ENCODE measurements around the gene MINK1. TPM values are rescaled to one million over a fixed set of nuclear protein-coding genes. Genes with fewer than 3 reads are reported as not detected.

The MINK1 gene
- total RNA-seq, 2 experiments from 2014 or later, result 50.8 to 51.5 TPM

DNA sequence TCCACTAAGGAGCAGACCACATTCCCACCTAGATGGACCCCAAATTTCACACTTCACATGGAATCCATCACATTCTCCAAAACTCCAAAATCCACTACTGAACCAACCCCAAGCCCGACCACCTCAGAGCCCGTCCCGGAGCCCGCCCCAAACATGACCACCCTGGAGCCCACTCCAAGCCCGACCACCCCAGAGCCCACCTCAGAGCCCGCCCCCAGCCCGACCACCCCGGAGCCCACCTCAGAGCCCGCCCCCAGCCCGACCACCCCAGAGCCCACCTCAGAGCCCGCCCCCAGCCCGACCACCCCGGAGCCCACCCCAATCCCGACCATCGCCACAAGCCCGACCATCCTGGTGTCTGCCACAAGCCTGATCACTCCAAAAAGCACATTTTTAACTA lies 100.5 kb downstream of the MINK1 start:
- ChIA-PET POLR2A (interaction anchor here (1.1 to 1.6 kb wide), 4 partner anchors 9 to 34 kb away, joined by 3 to 5 read pairs (median 4); partner anchors contain the start of genes PFN1 and SPAG7), CTCF (interaction anchor here (1.3 kb wide), 2 partner anchors 25 to 30 kb away, joined by 6 read pairs; partner anchors contain the start of gene CHRNE)
- intact Hi-C loops (cut with micrococcal nuclease), result no loop called here
- ATAC-seq (no peak), DNase-seq (no peak)
- no peaks in the 10 kb centered on the region for H3K9me3 Mint-ChIP-seq
- no peak overlapping the region for H3K4me3 Mint-ChIP-seq
- TF ChIP-seq, protein P1, sequence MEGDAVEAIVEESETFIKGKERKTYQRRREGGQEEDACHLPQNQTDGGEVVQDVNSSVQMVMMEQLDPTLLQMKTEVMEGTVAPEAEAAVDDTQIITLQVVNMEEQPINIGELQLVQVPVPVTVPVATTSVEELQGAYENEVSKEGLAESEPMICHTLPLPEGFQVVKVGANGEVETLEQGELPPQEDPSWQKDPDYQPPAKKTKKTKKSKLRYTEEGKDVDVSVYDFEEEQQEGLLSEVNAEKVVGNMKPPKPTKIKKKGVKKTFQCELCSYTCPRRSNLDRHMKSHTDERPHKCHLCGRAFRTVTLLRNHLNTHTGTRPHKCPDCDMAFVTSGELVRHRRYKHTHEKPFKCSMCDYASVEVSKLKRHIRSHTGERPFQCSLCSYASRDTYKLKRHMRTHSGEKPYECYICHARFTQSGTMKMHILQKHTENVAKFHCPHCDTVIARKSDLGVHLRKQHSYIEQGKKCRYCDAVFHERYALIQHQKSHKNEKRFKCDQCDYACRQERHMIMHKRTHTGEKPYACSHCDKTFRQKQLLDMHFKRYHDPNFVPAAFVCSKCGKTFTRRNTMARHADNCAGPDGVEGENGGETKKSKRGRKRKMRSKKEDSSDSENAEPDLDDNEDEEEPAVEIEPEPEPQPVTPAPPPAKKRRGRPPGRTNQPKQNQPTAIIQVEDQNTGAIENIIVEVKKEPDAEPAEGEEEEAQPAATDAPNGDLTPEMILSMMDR (IDR thresholded peaks at IDR 0.05), result no peak
- no peaks in the 10 kb centered on the region for H3K27me3 Mint-ChIP-seq
- peaks cover 31% of the 10 kb centered on the region for H3K4me1 Mint-ChIP-seq (ENCODE audit: low read depth)
- peaks cover 40% of the 10 kb centered on the region for H3K36me3 Mint-ChIP-seq (ENCODE audit: low read depth)
- no peak overlapping the region for H3K27ac Mint-ChIP-seq

DNA sequence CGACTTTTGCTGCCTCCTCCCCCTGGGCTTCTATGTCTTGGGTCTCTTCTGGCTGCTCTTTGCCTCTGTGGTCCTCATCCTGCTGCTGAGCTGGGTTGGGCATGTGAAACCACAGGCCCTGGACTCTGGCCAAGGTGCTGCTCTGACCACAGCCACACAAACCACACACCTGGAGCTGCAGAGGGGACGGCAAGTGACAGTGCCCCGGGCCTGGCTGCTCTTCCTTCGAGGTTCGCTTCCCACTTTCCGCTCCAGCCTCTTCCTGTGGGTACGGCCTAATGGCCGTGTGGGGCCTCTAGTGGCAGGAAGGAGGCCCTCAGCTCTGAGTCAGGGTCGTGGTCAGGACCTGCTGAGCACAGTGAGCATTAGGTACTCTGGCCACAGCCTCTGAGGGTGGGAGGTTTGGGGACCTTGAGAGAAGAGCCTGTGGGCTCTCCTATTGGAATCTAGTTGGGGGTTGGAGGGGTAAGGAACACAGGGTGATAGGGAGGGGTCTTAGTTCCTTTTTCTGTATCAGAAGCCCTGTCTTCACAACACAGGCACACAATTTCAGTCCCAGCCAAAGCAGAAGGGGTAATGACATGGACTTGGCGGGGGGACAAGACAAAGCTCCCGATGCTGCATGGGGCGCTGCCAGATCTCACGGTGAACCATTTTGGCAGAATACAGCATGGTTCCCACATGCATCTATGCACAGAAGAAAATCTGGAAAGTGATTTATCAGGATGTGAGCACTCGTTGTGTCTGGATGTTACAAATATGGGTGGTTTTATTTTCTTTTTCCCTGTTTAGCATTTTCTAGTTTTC lies 101.2 kb downstream of the MINK1 start:
- H3K4me3 Mint-ChIP-seq, result no peak overlapping the region

DNA sequence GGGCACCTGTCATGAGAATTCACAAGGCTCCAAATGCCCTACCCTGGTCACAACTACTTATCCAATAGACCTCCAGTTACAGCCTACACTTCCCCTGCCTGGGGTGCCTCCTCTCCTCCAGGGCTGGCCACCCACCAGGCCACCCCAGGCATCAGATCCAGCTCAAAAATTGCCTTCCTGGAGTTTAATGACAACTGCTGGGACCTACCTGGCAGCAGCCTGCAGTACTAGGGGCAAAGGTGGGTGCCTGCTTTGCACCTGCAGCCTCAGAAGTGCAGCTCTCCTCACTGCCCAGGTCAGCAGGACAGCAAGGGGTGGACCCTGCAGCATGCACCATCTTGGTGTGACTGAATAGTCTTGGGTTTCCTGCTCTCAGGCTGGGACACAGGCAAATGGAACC lies 102.5 kb downstream of the MINK1 start:
- DNase-seq, result no peak
- no peak overlapping the region for H3K4me3 Mint-ChIP-seq
- intact Hi-C loops (cut with micrococcal nuclease), result no loop called here
- H3K27ac Mint-ChIP-seq, result no peak overlapping the region
- ChIA-PET POLR2A (interaction anchor here (1.5 to 5.8 kb wide), 3 partner anchors 10 to 16 kb away, joined by 5 to 19 read pairs (median 9); no protein-coding TSS in a partner anchor), CTCF (interaction anchor here (1.4 kb wide), 1 partner anchor 12 kb away, joined by 3 read pairs; no protein-coding TSS in a partner anchor)
- H3K9me3 Mint-ChIP-seq, result no peaks in the 10 kb centered on the region
- no peaks in the 10 kb centered on the region for H3K27me3 Mint-ChIP-seq
- peaks cover 33% of the 10 kb centered on the region for H3K4me1 Mint-ChIP-seq (ENCODE audit: low read depth)
- TF ChIP-seq, protein P1 (IDR thresholded peaks at IDR 0.05), result no peak
- ATAC-seq, result no peak
- H3K36me3 Mint-ChIP-seq (ENCODE audit: low read depth), result peaks cover 46% of the 10 kb centered on the region

More for the DNA sequence above, 101.2 kb downstream of the MINK1 start:
- CTCF ChIA-PET, result interaction anchor here (1.3 to 1.4 kb wide), 3 partner anchors 11 to 31 kb away, joined by 3 to 6 read pairs (median 6); partner anchors contain the start of gene CHRNE
- peak; percentile 48 for ATAC-seq
- no peaks in the 10 kb centered on the region for H3K27me3 Mint-ChIP-seq
- intact Hi-C loops (cut with micrococcal nuclease), result no loop called here
- no peaks in the 10 kb centered on the region for H3K9me3 Mint-ChIP-seq
- H3K36me3 Mint-ChIP-seq (ENCODE audit: low read depth), result peaks cover 41% of the 10 kb centered on the region
- TF ChIP-seq, protein P1 (IDR thresholded peaks at IDR 0.05), result peak; percentile 24
- no peak overlapping the region for H3K27ac Mint-ChIP-seq
- peak; percentile 38 for DNase-seq
- POLR2A ChIA-PET, result interaction anchor here (1.1 to 1.6 kb wide), 4 partner anchors 8 to 33 kb away, joined by 3 to 5 read pairs (median 4); partner anchors contain the start of genes PFN1 and SPAG7
- peaks cover 33% of the 10 kb centered on the region for H3K4me1 Mint-ChIP-seq (ENCODE audit: low read depth)

DNA sequence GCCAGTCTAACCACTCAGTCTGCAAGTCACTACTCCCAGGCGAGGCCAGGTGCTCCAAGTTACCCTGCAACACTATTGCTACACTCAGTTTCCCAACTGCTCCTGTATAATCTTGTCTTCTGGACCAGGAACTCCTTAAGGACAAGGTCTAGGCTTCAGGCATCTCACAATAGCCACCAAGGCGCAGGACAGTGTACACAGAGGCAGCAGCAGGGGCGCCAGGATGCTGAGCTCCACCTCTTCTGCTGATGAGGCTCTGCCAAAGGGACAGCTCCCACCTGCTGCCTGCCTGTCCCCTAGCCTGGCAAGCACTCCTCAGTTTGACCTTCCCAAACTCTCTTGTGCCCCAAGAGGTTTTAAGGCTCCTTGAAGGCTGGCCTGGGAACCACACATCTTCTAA lies 103.3 kb downstream of the MINK1 start:
- CTCF ChIA-PET, result interaction anchor here (1.2 kb wide), 1 partner anchor 27 kb away, joined by 3 read pairs; no protein-coding TSS in a partner anchor
- Mint-ChIP-seq H3K9me3 (no peaks in the 10 kb centered on the region), H3K4me3 (no peak overlapping the region), H3K27me3 (no peaks in the 10 kb centered on the region), H3K4me1 (ENCODE audit: low read depth) (peaks cover 34% of the 10 kb centered on the region), H3K27ac (peak overlapping the region; percentile 25), H3K36me3 (ENCODE audit: low read depth) (peaks cover 48% of the 10 kb centered on the region)
- no peak for DNase-seq
- no peak for ATAC-seq
- TF ChIP-seq, protein P1 (IDR thresholded peaks at IDR 0.05), result no peak
- intact Hi-C loops (cut with micrococcal nuclease), result no loop called here
- POLR2A ChIA-PET, result interaction anchor here (0.8 to 5.8 kb wide), 8 partner anchors 9 to 142 kb away, joined by 3 to 19 read pairs (median 4); partner anchors contain the start of gene ZFP3
